Subcutaneous adipose tissue (tissue), 4 donors: ENCODE measurements around the gene ASCL1. TPM values are rescaled to one million over a fixed set of nuclear protein-coding genes. Genes with fewer than 3 reads are reported as not detected.

Experiments used
- total RNA-seq, 4 donors: library from RNA; depleted of rRNA; stranded (reverse); fragments of >200 nt; gene quantifications; one replicate each; pipeline ENCODE4 v1.1.0, GENCODE V29; 2016
- TF ChIP-seq, protein P1 (sequence below): fragments of 450-650 bp; IDR thresholded peaks from one replicate; pipeline ENCODE4 v1.5.1; 2016; ENCODE audit warnings: low read depth, mild to moderate bottlenecking, control low read depth, antibody characterized with exemption, moderate library complexity

Gene ASCL1
- total RNA-seq, 4 donors from 2014 or later, result not detected

DNA sequence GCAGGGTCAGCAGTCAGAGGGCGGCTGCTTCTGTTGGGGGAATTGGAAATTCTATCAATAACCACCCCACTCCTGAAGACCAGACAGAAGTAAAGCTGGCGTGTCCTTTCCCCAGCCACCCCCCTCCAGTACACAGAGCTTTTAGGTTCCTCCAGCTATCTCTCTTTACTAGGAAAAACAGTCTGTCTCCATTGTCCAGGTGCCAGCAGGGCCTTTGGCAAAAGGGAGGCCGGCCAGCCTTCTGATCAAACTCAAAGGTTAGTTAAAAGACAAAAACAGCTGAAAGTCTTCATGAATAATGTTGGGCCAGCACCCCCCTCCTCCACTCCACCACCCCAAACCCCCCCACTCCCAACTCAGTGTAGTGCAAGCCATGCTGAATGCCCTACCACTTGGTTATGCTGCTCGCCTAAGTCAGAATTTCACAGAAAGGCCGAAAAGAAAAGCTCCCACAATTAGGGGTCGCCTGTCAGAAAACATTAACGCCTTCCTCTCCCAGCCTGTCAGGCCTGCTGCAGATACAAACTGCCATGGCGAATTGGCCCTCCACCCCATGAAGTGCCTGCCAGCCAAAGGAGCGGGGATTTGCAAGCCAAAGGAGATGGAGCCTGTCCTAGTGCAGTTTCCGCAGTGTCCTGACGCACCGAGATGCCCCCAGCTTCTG, 8.9 kb downstream of the ASCL1 start:
- TF ChIP-seq, protein P1, sequence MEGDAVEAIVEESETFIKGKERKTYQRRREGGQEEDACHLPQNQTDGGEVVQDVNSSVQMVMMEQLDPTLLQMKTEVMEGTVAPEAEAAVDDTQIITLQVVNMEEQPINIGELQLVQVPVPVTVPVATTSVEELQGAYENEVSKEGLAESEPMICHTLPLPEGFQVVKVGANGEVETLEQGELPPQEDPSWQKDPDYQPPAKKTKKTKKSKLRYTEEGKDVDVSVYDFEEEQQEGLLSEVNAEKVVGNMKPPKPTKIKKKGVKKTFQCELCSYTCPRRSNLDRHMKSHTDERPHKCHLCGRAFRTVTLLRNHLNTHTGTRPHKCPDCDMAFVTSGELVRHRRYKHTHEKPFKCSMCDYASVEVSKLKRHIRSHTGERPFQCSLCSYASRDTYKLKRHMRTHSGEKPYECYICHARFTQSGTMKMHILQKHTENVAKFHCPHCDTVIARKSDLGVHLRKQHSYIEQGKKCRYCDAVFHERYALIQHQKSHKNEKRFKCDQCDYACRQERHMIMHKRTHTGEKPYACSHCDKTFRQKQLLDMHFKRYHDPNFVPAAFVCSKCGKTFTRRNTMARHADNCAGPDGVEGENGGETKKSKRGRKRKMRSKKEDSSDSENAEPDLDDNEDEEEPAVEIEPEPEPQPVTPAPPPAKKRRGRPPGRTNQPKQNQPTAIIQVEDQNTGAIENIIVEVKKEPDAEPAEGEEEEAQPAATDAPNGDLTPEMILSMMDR, result no peak

DNA sequence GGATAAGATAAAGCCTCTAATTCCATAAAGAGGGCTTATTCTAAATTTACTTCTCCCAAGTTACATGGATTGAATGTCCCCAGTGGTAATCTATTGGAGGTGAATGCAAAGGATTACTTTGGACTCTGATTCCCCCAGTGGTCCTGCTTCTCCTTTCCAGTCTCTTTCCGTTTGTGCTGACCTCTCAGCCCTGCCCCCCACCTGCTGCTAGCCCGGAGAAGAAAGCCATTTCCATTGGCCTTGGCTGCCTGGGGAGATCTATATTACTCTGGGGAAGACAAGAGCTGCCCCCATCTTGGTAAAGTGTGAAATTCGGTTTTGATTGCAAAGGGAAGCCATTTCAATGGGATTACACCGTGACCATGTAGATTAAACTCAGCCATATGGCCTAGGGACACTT, 13.3 kb downstream of the ASCL1 start:
- TF ChIP-seq, protein P1, result no peak

DNA sequence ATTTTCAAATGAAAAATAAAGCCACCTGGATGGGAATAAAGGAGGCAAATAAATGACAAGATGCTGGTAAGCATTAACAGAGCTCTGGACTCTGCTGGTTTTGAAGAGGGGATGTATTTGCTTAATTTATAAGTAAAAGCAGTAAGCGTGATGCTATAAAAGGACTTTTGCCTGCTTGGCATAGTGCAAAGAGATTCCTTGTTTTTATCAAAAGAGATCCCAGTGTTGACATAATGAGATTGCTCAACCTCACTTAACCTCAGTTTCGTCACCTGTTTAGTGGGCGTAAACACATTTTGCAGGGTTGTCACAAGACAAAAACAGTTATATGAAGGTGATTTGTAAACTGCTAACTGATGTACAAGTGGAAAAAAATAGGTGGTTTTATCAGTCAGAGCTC, 13.8 kb downstream of the ASCL1 start:
- TF ChIP-seq, protein P1, result no peak

DNA sequence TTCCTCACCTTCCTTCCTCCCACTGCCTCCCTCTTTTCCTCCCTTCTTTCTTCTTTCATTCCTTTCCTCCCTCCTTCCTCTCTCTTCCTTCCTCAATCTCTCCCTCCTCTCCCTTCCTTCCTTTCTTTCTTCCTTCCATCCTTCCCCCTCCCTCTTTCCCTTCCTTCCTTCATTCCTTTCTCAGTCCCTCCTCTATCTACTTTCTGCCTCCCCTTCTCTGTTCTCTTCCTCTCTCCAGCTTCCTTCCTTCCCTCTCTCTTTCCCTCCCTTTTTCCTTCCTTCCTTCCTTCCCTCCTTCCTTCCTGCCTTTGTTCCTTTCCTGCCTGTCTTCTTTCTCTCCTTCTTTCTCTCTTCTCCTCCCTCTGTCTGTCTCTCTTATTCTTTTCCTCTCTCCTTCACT, 16.1 kb downstream of the ASCL1 start:
- TF ChIP-seq, protein P1, result no peak

DNA sequence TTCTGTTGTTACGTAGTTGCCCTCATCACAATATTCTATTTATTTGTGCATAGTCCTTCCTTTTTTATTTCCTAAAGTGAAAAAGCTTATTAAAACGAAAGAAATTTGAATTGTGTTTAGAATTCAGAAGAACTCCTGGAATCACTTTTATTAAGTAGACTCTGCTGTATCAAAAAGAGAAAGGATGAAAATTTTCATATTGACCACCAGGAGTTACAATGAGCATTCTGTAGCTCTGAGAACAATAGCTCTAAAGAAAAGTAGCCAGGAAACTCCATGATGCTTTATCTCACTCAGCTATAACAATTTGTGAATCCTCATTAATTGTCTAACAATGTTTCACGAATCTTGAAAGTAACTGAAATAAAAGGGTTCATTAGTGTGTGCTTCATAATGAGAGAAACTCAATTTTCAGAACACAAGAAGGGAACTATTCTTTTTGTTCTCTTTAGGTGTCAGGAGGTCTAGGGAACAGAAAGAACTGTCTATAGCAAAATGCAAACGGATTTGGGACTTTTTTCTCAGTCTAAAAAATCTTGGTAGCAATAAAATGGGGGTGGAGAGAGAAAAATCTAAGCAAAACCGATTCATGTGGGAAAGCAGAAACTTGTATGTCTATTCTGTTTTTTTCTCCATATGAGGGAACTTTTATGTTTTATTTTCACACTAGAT, 19.3 kb downstream of the ASCL1 start:
- TF ChIP-seq, protein P1, result no peak

DNA sequence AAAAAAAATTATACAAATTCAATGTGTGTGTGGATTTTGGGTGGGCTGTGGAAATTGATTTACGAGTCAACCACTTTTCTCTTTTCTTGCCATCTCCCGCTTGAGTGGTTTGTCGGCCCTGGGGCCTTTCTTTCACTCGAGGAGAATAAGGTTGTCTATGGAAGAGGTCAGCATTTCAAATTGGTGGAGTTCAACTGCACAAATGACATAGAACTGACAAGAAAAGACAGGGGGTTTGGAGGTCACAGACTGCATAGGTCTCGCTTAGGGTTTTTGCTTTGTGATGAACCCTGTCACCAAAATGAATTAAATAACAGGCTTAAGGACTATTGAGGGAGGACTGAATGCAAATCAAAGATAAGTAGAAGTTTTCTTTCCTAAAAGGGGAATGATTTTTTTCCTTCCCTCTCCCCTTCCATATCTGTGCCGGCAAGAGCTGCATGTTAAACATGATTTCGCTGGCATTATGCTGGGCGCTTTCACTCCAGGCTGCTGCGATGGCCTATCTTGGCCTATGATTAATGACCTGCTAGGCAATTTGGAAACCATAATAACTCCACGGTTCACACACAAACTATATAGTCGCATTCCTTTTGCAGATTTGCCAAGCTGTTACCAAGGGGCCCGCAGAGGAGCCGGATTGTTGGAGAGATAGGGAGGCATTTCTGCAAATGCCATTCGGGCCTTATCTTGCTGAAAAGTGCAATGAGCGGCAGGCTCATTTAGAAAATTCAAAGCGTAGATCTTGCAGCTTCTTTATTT, 20.7 kb downstream of the ASCL1 start:
- TF ChIP-seq, protein P1, result no peak

DNA sequence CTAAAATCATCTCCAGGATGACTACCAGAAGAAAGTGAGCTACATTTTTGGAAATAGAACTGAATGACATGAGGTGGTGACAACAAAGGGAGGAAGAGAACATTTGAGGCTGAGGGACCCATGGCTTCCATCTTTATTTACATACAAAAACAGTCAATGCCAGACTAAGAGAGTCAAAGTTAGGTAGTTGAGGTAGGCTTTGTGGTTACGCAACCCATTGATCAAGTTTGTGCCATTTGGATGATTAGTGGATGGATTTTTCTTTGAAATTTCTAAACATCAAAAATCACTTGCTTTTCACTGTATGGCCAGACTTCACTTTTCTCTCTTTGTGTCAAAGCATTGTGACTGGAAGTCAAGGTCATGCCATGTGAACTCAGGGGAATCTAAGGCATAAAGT, 22.9 kb downstream of the ASCL1 start:
- TF ChIP-seq, protein P1, result no peak
